ENCODE data around the gene NIPA2.

DNA sequence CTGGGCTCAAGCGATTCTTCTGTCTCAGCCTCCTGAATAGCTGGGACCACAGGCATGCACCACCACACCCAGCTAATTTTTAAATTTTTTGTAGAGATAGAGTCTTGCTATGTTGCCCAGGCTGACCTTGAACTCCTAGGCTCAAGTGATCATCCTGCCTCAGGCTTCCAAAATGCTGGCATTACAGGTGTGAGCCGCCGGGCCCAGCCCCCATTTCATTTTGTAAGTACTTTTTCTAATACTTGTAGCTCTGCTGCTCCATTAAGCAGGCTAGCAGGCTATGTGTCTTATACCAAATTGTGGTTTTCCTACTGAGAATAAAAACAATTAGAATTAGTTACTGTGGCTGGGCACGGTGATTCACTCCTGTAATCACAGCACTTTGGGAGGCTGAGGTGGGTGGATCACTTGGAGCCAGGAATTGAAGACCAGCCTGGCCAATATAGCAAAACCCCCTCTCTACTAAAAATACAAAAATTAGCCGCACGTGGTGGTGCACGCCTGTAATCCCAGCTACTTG lies 29.6 kb upstream of the NIPA2 start:
- TF ChIP-seq, protein P1, sequence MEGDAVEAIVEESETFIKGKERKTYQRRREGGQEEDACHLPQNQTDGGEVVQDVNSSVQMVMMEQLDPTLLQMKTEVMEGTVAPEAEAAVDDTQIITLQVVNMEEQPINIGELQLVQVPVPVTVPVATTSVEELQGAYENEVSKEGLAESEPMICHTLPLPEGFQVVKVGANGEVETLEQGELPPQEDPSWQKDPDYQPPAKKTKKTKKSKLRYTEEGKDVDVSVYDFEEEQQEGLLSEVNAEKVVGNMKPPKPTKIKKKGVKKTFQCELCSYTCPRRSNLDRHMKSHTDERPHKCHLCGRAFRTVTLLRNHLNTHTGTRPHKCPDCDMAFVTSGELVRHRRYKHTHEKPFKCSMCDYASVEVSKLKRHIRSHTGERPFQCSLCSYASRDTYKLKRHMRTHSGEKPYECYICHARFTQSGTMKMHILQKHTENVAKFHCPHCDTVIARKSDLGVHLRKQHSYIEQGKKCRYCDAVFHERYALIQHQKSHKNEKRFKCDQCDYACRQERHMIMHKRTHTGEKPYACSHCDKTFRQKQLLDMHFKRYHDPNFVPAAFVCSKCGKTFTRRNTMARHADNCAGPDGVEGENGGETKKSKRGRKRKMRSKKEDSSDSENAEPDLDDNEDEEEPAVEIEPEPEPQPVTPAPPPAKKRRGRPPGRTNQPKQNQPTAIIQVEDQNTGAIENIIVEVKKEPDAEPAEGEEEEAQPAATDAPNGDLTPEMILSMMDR (IDR thresholded peaks at IDR 0.05) = no peak
- no peak for TF ChIP-seq POLR2AphosphoS5 (IDR thresholded peaks at IDR 0.05)
- TF ChIP-seq EP300 (IDR thresholded peaks at IDR 0.05; ENCODE audit: low read depth) = no peak
- no peak for TF ChIP-seq POLR2A (IDR thresholded peaks at IDR 0.05)

Measured in transverse colon (tissue), 4 donors.